ENCODE data around the gene FCN3.

FCN3 gene

DNA sequence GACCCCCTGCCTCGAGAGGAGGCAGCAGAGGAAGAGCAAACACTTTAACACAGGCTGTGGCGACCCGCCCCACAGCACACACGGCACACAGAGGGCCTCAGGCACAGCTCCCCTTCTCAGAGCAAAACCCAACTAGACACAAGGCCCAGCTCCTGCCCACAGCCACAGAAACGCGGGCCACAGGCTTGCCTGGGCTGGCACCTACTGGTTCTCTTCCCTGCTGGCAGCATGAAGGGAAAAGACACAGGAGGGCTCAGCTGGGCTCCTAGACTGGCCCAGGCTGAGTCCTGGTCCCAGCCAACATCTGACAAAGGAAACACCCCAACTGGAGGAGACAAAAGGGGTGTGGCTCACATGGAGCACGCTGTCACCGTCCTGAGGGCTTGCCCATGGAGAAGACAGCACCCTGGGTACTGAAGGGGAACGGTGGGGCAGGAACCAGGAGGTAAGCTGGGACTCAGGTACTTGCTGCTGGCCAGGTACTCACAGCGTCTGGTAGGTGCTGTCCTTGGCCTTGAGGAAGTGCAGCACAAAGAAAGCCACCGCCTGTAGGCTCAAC, 5.0 kb upstream of the FCN3 start:
- no peak for DNase-seq

DNA sequence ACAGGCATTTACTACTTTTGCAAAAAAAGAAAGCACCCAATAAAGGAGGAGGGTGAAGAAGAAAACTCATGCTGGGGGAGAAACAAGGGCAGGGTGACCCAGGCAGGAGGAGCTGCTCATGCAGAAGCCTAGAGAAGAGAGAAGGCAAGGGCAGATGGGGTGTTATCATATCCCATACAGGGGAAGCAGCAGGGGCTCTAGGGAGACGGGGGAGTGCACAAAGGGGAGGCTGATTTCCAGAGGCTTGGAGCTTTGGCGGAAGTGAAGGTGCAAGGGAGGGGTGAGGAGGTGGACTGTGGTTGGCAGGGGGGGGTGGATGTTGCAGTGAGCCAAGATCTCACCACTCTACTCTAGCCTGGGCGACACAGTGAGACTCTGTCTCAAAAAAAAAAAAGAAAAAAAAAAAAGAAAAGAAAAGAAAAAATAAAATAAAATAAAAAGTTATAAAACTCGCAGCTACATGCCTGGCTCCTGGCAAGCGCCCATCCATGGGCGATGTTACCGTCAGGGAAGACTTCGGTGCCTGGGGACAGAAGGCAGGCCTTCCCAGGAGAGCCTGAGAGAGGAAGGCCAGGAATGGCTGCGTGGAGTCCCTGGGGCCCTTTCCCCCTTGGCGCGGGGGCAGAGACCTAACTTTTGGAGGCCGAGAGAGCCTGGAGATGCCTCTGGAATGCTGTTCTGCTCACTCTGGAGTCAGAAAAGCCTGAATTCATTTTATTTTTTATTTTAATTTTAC, 3.3 kb upstream of the FCN3 start:
- DNase-seq: no peak

GRCh38 chr1:27372808-27373690, 1.6 kb downstream of the FCN3 start:
- DNase-seq: no peak

DNA sequence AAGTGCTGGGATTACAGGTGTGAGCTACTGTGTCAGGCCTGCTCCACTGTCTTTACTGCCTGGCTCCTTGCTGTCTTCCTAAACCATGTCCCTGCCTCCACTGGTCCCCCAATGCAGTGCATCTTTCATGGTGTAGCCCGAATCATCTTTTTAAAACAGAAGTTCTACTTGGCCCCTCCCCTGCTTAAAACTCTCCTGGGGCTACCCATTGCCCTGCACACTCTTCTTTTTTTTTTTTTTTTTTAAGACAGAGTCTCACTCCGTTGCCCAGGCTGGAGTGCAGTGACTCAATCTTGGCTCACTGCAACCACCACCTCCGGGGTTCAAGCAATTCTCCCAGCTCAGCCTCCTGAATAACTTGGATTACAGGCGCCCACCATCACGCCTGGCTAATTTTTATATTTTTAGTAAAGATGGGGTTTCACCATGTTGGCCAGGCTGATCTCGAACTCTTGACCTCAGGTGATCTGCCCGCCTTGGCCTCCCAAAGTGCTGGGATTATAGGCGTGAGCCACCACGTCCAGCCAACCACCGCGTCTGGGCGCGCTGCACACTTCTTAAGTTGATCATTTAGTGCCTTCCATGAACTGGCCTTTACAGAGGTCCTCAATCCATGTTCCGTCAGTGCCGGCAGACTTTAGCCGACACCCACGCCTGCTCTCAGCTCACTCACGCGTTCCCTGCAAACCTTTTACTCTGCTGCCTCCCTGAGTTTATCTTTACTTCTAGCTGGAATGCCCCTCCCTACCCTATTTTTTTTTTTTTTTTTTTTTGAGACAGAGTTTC, 2.4 kb downstream of the FCN3 start:
- no peak for DNase-seq

- DNase-seq: no peak
These were observed 5.6 kb downstream of the FCN3 start for GRCh38 chr1:27368869-27369582.

DNA sequence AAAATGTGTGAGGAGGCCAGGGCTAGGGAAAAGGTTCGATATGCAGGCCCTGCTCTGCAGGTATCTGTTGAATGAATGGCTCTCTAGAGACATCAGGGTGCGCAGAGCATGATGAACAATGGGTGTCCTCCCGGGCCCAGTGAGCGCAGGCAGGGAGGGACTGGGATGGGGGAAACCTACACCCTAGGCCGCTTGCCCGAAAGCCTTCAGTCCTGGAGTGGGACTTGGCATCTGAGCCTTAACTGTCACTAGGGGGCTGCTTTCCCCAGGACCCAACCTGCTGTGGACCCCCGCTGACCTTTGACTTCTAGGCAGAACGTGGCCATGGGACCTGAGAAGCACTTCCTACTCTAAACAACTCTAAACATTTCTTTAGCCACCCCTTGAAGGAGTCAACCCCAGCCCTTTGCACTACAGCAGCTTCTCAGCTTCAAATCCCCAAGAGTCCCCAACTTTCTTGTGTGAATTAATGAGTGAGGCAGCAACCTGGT, 7.4 kb downstream of the FCN3 start:
- no peak for DNase-seq

DNA sequence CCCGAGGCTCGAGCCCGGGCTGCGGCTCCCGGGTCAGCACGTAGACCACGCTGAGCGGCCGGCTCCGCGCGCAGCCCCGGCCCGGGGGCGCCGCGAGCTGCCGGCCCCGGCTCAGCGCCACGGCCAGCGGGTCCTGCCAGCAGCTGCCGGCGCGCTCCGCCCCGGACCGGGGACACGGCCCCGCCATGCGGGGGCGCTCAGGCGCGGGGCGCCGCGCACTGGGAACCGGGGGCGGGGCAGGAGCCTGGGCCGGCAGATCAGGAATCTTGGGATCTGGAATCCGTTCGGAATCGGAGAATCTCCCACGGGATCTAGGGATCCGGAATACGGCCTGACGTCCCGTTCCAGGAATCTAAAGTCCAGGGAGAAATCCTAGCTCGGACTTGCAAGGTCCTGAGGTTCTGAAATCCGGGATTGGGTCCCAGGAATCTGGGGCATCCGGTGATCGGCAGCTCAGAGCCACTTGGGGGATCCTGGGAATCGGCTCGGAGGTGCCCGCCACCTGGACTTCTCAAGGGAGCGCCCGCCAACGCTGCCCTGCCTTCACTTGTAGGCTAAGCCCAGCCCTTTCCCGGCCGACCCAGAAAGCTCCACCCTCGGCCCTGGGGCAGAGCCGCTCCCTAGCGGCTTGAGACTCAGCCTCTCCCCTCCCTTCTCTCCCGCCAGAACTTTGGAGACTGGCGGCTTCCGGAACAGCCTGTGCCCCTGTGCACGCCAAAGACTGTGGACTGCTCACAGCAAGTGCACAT, 8.0 kb downstream of the FCN3 start, which contains the start of gene MAP3K6:
Gene MAP3K6 (minus strand): TSS at position 551 of the 749 bp plus-strand sequence. CDS start 364 bp downstream, at position 187.
- DNase-seq: peak; percentile 17 to 58

DNA sequence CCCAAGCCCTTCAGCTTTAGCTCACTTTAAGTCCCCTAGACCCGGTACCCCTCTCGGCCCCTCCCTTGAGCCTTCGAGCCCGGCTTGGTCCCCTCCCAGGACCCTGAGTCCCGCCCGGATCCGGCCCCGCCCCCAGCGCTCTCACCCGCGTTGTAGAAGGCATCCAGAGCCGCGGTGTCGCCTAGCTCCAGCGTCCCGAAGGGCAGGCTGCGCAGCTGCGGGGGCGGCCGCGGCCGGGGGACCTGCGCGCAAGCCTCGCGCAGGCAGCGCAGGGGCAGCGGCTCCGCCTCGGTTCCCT, 8.6 kb downstream of the FCN3 start:
- peak in 1 of 2 donors; percentile 79 for DNase-seq

DNA sequence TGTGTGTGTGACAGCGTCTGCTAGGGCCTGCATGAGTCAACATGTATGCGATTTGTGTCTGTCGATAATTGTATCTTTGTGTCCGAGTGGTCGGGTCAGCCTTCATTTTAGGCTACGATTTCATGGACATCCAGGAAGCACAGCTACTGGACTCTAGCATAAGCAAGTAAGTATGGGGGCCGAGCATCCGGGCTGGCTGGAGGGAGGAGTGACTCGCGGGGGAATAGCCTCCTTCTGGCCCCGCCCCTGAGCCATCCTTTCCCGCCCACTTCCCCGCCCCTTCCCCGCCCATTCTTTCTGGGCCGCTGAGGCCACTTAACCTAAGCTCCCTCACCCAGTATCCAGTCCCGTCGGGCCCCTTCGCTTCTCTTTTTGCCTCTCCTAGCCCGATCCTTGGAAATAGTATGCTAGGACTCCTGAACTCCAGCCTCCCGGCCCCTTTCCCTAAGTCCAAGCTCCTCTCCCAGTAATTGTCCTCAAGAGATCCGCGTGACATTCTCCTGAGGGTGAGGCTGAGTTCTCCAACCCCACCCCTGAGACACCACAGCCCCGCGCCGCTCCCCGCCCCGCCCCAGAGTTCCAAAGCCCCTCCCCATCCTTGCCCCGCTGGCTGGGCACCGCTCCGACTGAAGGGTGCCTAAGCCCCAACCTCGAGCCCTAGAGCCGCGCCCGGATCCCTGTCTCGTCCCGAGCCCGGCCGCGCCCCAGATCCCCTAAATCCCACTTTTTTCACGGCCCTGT, 9.1 kb downstream of the FCN3 start:
- DNase-seq: peak; percentile 62 to 85

DNA sequence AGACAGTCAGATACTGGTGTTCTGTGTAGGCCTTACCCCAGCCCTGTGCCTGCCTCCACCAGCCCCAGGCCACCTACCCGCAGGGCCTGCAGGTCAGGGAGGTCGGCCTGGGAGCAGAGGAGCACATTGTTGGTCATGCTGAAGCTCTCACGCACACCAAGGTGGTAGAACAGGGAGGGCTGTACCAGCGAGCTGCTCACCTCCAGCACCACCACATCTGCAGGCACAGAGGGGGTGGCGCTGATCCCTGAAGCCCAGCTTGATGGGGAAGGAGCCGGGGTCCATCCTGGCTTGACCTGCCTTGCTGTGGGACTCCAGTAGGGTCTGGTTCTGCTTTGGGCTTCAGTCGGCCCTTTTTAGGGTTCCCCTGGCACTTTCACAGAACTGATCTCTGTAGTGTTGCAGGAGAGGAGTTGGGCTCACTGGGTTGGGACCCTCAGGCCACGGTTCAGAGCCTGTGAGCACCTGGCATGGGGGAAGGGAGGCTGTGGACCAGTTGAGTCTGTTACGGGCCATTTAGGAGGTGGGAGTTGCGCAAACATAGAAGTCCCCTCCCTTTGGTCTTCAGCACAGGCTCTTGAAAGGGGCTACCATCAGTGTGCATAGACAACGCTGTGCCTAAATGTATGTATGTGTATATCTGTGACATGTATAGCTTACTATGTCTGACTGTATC, 9.8 kb downstream of the FCN3 start:
- no peak for DNase-seq

GRCh38 chr1:27363766-27364695, 10.6 kb downstream of the FCN3 start:
- no peak for DNase-seq

DNA sequence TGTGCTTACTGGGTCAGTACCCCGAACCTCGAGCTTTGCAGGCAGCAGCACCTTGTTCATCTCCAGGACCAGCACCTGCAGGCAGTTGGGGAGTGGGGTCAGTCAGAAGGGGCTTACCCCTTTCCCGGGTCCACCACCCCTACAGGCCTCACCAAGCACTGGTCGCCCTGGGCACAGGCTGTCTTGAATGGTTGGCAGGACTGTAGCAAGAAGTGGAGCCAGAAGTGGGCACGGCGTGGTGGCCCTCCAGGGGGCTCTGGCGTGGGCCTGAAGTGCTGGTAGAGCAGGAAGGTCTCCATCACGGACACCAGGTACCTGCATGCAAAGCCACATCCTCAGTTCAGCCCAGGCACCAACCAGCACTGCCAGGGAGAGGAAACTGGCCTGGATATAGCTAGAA, 13.1 kb downstream of the FCN3 start:
- DNase-seq: no peak

DNA sequence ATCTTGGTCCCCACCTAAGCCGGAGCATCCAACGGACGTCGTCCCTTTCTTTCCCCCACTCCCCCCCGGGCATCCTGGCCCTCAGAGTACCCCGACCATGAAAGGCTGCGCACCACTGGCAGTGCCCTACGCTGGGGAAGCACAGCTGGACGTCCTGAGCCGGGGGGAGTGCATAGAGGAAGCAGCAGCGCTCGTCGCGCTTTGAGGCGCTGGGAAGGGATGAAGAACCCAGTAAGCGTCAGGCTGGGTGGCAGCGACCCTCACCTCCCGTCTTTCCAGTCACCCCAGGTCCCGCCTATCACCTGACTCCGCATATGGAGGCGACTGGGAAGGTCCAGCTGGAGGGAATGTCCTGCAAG, 13.6 kb downstream of the FCN3 start:
- no peak for DNase-seq

DNA sequence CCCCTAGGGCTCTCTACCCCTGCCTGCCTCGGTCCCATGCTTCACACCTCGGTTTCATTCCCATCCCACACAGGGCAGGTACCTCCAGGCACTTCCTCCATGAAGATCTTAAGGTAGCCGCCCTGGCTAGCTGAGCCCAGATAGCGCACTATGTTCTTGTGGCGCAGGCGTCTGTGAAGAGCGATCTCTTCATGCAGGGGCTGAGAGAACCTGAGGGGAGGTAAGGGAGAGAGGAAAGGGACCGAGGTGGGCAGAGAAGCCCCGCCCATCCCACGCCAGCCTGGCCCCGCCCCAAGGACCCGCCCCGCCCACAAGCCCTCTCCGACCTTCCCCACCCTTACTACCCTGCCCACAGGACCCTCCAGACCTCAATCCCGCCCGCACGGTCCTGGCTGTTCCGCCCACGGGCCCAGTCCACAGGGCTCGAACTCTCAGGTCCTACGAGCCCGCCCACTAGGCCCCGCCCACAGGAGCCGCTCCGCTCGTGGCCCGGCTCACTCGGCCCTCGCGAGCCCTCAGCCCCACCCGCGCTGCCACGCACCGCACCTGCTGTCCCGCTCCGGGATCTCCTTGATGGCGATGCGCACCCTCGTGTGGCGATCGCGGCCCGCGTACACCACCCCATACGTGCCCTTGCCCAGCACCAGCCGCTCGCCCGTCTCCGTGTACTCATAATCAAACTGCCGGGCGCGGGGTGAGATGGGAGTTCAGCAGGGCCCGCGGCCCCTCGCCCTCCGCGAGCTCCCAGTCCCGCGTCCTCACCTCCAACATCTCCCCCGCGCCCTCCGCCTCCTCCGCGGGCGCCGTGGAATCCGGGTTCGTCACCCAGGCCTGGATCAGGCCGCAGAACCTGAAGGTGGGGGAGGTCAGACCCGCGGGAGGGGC, 14.2 kb downstream of the FCN3 start:
- peak in 1 of 2 donors; percentile 11 for DNase-seq

- no peak for DNase-seq
These were observed 14.8 kb downstream of the FCN3 start for GRCh38 chr1:27359822-27360158.

DNA sequence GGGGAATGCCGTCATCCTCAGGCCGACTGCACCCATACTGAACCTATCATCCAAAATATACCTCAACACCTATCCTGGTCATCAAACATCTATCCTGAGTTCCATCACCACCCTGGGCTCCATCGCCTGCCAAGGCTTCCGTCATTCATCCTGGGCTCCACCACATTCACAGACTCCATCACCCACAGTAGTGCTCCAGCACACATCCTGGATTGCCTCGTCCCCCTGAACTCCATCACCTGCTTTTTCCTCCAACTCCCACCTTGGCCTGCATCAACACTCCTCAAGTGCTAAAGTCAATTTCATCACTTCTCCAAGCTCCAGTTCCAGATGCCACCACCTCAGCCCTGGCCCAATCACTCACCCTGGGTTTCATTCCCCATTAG, 15.7 kb downstream of the FCN3 start:
- no peak for DNase-seq

- DNase-seq: no peak
These were observed 16.3 kb downstream of the FCN3 start for GRCh38 chr1:27358038-27358927.
